HG03159 (cell line): ENCODE measurements around the gene ADAMTS2.
"Not testable (repeated sequence)": the region's sequence is repeated elsewhere in the genome, so short reads cannot be mapped to it uniquely, and the experiment has no call there.

Experiments used
- ATAC-seq: cut with Tn5 transposase; IDR thresholded peaks from one replicate; pipeline ENCODE4 v1.9.1; 2021; ENCODE audit warnings: mild to moderate bottlenecking, moderate library complexity; ENCODE audit not compliant: unreplicated experiment

Gene ADAMTS2

DNA sequence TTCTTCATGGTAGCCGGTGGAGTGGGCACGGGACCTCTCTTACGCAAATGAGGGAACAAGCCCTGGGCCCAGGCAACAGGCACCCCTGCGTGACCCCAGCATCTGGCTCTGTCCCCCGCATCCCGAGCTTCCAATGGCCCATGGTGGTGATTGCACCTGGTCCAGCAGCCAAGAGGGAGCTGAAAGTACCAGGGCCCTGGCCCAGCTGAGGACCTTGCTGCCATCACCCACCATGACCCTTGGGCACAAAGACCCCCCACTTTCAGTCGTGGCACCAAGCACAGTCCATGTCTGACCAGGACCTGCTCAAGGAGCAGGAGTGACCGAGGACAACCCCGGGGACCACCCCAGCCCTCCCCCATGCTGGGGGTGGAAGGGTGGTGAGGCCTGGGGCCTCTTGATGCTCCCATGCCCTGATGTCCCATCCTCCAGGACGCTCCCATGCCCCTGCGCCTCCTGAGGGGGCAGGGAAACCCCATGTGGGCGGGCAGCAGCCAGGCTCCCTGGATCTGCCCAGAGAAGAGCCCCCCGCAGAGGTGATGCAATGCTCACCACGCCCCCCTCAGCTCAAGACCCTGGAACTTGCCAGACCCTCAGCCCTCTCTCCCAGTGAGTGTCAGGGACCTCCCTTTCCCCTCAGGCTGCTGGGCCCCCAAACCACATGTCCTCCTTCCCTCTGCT lies 123.9 kb downstream of the ADAMTS2 start:
- ATAC-seq = no peak

DNA sequence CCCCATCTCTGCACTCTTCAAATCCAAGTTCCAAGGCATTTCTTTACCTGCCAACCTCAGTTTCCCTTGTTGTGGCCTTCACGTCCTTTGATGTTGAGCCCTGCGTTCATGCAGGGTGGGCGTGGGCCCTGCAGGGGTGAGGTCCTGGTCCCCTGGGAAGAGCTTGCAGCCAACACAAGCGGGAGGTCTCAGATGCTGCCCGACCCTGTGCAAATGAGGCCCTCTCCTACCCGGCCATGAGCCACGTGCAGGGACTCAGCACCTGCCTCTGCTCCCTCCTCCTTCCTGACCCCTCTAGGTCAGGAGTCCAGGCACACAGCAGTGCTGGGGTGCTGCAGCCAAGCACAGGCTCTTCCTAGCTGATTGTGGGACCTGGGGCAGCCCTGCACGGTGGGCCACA lies 124.5 kb downstream of the ADAMTS2 start:
- no peak for ATAC-seq

DNA sequence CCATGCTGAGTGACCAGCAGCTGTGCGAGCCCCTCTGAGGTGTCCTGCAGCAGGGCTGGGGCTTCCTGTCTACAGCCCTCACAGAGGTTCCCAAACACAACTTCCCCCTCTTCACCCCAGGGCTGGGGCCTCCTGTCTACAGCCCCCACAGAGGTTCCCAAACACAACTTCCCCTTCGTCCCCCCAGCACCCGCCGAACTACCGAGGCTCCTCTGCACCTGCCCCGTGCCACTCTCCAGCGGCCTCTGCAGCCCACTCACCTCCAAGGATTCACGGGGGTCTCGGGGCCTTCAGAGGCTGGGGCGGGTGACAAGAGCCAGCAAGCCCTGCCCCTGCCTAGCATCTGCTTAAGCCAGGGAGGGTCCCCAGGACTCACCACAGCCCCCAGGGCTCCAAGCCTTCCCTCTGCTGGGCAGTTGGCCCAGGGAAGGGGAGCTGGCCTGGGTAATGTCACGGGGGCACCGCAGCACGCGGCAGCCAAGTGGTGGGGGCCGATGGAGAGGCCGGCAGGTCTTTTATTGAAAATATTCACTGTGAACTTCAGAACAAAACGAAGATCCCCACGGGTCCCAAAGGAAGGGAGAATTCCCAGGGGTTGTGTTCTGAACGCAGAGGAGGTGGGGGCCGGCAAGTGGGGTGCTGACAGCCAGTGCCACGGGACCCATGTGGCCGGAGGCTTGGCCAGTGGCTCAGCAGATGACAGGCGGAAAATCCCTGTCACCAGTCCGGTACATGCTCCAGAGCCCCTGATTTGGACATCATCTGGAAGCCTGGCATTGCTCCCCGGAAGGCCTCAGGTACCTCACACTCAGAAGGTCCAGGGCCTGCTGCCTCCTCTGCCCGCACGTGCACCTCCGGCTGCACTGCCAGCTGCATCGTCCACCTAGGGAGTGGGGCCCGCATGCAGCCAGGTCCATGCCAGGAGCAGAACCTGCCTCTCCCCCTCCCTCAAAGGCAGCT lies 125.3 kb downstream of the ADAMTS2 start:
- ATAC-seq = no peak

DNA sequence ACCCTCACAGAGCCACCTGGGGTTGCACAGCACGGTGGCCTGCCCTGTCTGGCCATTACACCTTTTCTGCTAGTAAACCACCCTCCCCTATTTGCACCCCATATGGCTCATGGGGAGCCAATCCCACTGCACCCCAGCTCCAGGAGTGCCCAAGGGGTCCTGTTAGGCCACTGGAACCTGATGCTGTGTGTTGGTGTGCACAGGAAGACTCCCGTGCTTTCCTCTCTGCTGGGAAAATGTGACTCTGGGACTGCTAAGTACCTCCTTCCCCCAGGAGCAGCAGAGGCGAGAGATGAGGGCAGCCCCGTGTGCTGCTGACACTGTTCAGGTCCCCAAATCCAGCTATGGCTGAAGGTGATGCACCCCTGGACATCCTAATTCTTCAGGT lies 126.3 kb downstream of the ADAMTS2 start:
- ATAC-seq = no peak

DNA sequence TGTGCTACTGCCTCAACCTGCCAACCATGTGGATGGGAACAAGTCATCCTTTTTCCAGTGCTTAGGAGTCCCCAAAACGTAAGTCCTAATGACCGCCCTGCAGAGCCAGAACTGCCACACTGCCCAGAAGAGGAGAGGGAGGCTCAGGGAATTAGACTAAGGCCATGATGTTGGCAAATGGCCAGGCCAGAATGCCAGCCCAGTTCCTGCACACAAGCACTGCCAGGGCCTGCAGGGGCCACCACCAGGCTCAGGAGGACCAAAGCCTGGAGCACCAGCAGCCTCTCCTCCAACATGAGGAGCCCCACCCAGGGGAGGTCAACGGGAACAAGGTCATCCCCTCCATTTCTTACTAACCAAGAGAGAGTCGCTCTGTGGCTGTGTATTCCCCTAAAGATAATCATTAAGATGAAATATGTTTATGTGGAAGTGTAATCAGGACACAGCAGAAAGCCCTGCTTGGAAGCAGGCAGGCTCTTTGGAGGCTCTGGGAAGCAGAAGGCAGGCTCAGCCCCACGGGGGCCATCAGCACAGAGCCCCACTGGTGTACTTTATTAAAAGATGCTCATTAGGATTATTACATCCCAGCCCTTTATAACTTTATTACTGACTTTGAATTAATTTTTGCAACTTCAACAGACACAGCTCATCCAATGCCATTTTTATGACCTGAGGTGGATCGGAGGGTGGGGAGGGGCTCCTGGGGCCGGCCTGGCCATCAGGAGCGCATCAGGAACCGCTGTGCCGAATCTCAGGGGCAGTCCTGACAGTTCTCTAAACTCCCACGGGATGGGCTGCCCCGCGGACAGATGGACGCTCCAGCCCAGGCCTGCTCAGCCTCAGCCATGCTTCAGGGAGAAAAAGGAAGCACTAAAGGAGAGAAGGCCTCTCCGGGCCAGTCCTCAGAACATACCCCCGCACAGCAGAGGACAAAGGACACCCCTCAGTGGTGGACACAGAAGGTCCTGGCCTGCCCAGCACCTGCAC lies 127.0 kb downstream of the ADAMTS2 start:
- no peak for ATAC-seq

DNA sequence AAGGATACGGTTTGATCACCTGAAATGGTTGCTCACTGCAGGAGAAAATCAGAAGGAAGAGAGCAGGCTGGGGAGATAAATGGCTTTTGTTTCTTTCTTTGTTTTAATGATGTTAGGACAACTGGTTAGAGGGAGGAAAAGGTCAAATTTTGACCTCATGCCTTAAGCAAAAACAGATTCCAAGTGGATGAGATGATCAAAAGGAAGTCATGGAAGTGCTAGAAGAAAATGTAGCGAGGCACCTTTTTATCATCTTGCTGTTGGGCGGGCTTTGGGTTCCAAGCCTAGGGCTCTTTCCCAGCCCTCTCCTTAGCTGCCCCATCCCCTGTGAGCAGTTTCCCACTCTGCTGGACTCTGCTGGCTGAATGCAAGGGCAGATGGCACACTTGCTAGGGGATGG lies 127.9 kb downstream of the ADAMTS2 start:
- ATAC-seq = no peak

DNA sequence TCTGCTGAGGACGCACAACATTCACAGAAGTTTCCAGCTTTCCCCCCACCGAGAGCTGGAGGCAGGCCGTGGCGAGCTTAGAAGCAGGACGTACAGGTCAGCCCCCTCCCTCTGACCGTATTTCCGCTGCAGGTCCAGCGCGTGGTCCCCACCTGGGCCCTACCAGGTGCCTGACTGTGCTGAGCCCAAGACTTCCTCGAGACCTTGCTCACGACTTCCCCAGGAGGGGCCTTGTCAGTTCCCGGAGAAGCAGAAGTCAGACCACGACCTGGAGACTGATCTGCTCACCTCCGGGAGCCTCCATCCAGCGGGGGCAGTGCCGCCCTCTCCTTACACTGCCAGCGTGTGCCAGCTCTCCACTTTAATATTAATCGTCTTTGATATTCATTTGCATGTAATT lies 128.9 kb downstream of the ADAMTS2 start:
- not testable (repeated sequence) for ATAC-seq

DNA sequence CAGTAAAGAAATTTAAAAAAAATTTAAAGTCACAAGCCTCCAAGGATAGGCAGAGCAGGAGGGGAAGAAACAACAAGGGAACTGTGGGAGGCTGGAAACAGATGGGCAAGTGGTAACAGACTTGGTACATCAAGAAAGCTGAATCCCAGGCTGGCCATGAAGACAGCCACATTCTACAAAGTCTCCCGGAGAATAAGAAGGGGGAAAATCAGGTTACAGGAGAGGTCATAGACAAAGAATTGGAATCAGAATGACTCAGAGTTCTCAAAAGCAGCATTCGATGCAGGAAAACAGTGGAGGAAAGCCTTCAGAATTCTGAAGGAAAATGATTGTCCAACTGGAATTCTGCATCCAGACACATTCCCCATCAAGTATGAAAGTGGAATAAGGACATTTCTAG lies 129.7 kb downstream of the ADAMTS2 start:
- ATAC-seq = no peak

DNA sequence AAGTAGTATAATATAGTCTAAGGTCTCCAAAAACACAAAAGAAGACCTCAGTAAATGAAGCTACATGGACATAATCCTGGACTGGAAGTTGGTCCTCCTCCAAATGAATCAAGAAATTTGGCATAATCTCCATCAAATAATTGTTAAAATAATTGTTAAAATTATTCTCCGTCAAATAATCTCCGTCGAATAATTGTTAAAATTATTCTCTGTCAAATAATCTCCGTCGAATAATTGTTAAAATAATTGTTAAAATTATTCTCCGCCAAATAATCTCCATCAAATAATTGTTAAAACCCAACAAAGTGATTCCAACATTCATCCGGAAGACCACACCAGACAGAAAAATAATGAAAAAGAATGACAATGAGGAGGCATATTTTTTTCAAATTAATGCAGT lies 130.6 kb downstream of the ADAMTS2 start:
- ATAC-seq = no peak

DNA sequence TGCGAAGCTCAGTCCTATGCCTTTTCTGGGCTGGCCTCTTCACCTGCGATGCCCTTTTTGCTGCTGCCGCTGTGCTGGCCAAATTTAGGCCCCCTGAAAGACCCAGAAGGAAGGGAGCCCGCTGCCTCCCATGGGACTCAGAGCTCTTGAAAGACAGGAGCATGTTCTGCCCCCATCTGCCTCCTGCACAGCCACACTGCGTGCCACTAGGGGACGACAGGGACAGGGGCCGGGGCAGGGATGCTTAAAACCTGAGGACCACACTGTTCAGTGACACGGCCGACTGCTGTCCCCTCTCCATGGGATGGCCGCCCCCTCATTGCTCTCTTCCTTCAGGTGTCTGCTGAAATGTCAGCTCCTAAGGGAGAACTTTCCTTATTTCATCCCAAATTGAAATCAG lies 132.4 kb downstream of the ADAMTS2 start:
- ATAC-seq = no peak

DNA sequence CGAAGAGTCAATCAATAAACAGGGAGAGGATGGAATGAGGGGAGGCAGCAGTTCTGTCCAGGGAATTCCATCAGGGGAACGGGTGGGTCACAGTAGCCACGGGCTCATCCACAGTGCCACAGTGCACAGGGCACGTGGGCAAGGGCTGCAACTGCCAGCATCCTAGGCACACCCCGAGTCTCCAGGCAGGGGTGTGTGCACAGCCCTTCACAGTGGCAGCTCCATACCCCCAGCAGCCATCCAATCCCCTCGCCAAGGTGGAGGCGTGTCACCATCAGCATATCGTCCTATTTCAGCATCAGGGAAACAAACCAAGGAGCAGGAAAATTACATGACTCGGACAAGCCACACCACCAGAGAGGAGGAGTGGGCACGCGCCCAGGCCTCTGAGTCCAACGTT lies 133.6 kb downstream of the ADAMTS2 start:
- no peak for ATAC-seq

DNA sequence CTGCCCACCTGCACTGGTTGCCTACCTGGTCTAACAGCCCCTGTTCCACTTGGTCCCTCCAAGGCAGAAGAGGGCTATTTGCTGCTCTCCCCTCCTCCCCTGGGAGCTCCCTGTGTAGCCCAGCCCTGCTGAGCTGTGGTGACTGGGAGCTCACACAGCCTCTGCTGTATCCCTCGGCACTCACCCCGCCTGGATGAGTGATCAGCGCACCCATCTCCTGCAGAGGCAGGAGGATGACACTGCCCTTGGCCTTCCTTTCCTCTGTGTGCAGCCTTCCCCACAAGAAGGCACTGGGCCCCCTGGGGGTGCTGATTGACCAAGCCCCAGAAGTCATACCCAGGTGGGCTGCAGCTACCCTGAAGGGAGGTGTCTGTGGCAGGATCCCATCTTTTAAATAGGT lies 134.2 kb downstream of the ADAMTS2 start:
- ATAC-seq = no peak

DNA sequence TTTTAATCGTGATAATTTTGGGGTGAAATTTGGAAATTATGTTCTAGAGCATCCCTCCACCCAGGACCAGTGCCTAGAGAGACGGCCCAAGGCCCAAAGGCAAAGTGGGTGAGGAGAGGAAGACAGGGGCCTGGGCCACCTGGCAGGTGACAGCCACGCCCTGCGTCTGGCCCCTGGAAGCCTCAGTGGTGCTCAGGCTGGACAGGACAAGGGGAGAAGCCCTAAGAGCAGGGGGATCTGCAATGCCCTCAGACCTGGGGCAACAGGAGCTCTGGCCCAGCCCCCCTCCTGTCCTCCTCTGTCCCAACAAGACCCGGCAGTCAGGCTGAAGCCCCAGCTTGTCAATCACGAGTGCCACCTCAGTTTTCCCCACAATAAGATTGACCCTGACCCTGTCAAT lies 134.8 kb downstream of the ADAMTS2 start:
- no peak for ATAC-seq

DNA sequence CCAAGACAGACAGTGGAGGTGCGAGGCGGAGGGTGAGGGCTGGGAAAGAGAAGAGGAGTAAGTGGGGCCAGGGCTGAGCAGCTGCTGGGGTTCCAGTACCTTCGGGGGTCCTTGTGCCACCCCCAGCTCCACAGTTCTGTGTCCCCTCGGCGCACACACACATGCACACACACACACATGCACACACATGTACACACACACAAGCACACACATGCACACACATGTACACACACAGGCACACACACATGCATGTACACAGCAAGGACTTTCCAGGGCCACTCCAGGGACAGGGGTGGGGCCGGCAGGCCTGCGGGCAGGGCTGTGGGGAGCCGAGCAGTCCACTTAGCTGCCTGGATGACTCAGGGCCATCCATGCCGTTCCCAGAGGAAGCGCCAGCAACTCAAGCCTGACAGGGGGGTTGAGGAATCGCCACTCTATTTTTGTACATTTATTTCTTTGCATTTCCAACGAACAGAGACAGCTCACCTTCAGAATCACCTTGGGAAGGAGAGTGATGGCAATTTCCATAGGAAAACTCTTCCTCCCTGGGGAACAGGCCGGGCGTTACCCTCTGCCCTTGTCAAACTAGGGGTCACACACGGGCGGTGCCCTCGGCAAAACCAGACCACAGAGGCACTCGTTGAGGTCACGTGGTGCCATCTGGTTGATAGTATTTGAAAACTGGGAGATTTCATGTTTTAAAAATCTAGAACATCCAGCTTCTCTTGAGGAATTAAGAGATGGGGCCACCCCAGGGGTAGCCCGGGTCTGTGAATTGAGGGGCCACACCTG lies 135.7 kb downstream of the ADAMTS2 start:
- no peak for ATAC-seq

DNA sequence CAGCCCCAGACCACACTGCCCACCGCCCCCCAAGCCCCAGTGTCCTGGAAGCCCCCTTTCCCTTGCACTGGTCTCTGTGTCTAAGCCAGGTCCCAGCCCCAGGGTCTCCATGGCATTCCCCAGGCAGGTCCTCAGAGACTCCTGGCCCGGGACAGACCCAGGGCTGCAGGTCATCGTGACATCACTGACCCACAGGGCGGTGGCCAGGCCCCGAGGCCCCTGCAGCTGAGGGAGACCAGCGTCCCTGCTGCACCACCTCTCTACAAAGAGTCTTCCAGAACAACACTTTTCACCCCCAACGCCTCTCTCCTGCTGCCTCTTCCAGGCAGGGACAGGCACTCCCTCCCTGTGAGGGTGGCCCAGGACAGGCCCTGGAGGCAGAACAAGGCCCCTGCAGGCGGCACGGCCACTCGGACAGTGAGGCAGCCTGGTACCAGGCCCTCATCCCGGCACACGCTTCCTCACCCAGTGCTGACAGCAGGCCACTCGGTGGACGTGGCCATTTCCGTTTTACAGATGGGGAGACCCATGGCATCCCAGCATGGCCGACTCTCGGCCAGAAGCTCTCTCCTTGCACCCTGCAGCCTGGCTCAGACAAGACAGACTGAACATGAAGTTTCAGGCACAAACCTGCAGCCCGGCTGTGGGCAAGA lies 136.4 kb downstream of the ADAMTS2 start:
- no peak for ATAC-seq

DNA sequence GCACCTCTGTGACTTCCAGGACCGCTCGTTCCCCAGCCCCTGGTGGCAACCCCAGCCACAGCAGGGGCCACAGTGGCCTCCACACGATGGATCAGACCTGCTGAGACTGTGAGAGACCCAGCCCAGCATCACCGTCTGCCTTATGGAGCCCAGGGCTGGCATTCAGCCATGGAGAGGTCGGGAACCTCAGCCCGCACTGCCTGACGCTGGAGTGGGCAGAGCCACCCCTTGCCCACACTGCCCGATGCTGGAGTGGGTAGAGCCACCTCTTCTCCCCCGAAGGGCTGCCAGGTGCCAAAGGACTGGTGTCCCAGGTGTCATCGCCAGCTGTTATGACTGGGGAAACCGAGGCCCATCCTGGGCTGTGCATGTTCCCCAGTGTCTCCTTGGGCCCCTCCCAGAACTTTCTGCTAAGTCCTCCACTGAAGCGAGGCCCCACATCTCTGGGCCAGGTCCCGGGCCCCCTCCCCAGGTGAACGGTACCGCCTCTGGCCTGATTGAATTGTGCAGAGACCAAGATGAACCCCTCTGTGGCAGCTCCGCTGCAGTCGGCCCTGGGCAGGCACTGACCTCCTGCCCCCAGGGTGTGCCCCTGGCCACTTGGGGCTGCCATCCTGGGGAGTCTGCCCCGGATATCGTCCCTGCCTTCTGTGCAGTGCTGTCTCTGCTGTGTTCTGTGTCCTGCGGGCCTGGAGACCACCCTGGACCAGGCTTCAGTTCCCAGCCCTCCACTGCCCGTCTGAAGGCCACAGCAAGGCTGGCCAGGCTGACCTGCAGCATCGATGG lies 137.1 kb downstream of the ADAMTS2 start:
- ATAC-seq = no peak

DNA sequence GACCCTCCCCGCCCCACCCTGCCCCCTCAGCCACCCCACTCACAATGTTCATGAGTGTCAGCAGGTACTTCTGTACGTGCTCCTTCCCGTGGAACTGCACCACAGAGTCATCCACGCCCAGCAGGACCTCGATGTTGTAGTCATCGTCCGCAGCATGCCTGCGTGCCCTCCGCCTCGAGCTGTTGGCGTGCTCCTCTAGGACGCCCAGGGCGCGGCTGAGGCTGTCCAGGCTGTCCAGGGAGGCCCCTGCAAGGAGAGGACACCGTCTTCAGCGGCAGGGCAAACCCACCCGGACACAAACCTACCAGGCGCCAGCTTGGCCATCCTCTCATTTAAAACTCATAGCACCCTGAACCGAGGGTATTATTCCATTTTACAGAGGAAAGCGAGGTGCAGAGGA lies 137.8 kb downstream of the ADAMTS2 start:
- no peak for ATAC-seq

DNA sequence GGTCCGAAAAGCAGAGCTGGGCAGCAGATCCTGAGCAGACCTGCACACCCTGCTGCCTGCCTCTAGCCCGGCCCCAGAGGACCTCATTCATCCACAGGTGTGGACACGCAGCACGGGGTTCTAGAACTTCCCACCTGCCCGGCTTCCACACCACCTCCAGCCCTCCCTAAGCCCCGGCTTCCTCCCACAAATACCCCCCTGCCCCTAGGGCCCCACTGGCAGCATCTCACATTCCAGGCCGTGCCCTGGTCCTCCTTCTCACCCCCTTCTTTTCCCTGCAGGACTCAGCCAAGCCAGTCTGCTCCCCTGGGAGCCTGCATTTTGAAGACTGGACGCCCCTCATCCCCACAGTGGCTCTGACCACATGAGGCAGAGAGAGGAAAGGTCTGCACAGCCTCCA lies 138.9 kb downstream of the ADAMTS2 start:
- no peak for ATAC-seq

DNA sequence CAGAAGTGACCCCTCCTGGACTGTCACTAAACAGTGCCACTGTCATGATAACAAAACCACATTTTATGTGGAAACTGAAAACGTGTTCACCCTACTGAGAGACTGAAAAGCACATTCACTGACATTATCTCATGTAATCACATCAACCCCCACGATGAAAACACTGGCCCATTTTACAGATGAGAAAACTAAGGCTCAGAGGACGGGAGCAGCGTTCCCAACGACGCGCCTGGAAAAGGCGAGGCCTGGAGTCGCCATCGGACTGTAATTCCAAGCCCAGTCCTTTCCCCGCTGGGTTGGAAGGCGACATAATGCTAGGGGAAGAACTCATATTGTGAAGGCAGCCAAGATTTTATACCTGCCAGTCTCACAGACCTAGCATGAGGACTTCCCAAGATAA lies 140.0 kb downstream of the ADAMTS2 start:
- no peak for ATAC-seq
